ENCODE measurements around the gene TOR1B. TPM values are rescaled to one million over a fixed set of nuclear protein-coding genes. Genes with fewer than 3 reads are reported as not detected.
A peak's percentile ranks its signal among the peaks of the same experiment; 100 is the strongest.

TOR1B gene
- total RNA-seq, 4 donors from 2014 or later: 17.0 to 31.0 (median 22.7) TPM

GRCh38 chr9:129803676-129804060 is 684 bp downstream of the TOR1B start:
- peak overlapping the region; percentile 88 for H3K4me3 ChIP-seq (ENCODE audit: low read depth, poor library complexity, severe bottlenecking)
- intact Hi-C loops (cut with DNase I; ENCODE audit: low total_unique reads): no loop called here
- no peak for DNase-seq (ENCODE audit: low spot score in 2 of 2)
- WGBS, 2 donors: 0% methylated on average over 14 of the region's 14 CpGs
- TF ChIP-seq POLR2A (IDR thresholded peaks at IDR 0.05) (no peak), CTCF (IDR thresholded peaks at IDR 0.05) (no peak)

- no peak for DNase-seq (ENCODE audit: low spot score in 2 of 2)
- WGBS, 2 donors: 75 to 89% methylated on average over 4 of the region's 4 CpGs
- no peak overlapping the region for H3K4me3 ChIP-seq (ENCODE audit: low read depth, poor library complexity, severe bottlenecking)
- no peak for TF ChIP-seq POLR2A (IDR thresholded peaks at IDR 0.05)
- TF ChIP-seq CTCF (IDR thresholded peaks at IDR 0.05): no peak
- intact Hi-C loops (cut with DNase I; ENCODE audit: low total_unique reads): no loop called here
These were observed 3.1 kb downstream of the TOR1B start for GRCh38 chr9:129806061-129806460.

GRCh38 chr9:129809346-129809745 is 6.4 kb downstream of the TOR1B start:
- H3K4me3 ChIP-seq (ENCODE audit: low read depth, poor library complexity, severe bottlenecking): no peak overlapping the region
- TF ChIP-seq CTCF (IDR thresholded peaks at IDR 0.05): no peak
- TF ChIP-seq POLR2A (IDR thresholded peaks at IDR 0.05): no peak
- DNase-seq (ENCODE audit: low spot score in 2 of 2): no peak
- intact Hi-C loops (cut with DNase I; ENCODE audit: low total_unique reads): no loop called here
- WGBS, 2 donors: 85 to 88% methylated on average over 11 of the region's 11 CpGs

GRCh38 chr9:129810116-129810515 is 7.1 kb downstream of the TOR1B start:
- H3K4me3 ChIP-seq (ENCODE audit: low read depth, poor library complexity, severe bottlenecking): no peak overlapping the region
- TF ChIP-seq POLR2A (IDR thresholded peaks at IDR 0.05): no peak
- WGBS, 2 donors: 86 to 87% methylated on average over 11 of the region's 11 CpGs
- no peak for DNase-seq (ENCODE audit: low spot score in 2 of 2)
- intact Hi-C loops (cut with DNase I; ENCODE audit: low total_unique reads): no loop called here

GRCh38 chr9:129810788-129811187 is 7.8 kb downstream of the TOR1B start:
- H3K4me3 ChIP-seq (ENCODE audit: low read depth, poor library complexity, severe bottlenecking): no peak overlapping the region
- TF ChIP-seq POLR2A (IDR thresholded peaks at IDR 0.05) (no peak), CTCF (IDR thresholded peaks at IDR 0.05) (no peak)
- 80 to 81% methylated on average over 6 of the region's 6 CpGs for WGBS, 2 donors
- no peak for DNase-seq (ENCODE audit: low spot score in 2 of 2)
- intact Hi-C loops (cut with DNase I; ENCODE audit: low total_unique reads): no loop called here

- intact Hi-C loops (cut with DNase I; ENCODE audit: low total_unique reads): no loop called here
- H3K4me3 ChIP-seq (ENCODE audit: low read depth, poor library complexity, severe bottlenecking): no peak overlapping the region
- WGBS, 2 donors: 88 to 89% methylated on average over 6 of the region's 6 CpGs
- TF ChIP-seq POLR2A (IDR thresholded peaks at IDR 0.05): no peak
- no peak for TF ChIP-seq CTCF (IDR thresholded peaks at IDR 0.05)
- no peak for DNase-seq (ENCODE audit: low spot score in 2 of 2)
These were observed 9.0 kb downstream of the TOR1B start for GRCh38 chr9:129811967-129812363.

Measured in lower leg skin (tissue), 4 donors.